Body of pancreas (tissue), 4 donors: Measurements from ENCODE around the gene ABLIM3. TPM values are rescaled to one million over a fixed set of nuclear protein-coding genes. Genes with fewer than 3 reads are reported as not detected.

Experiments
- ATAC-seq: fragments of 150-250 bp; one replicate; pipeline ENCODE4 v1.9.1; 2016
- DNase-seq, 4 donors: peaks; one replicate each; pipeline ENCODE4 v3.0.0-alpha.2; 2019
- H3K27ac ChIP-seq, 4 donors: fragments of 200-600 bp; sonication (generic); 1 replicate in 3 of 4; 2 replicates in 1 of 4; pipeline versions ENCODE4 v1.5.1 to v1.6.1; 2016 to 2019; ENCODE audit warnings: mild to moderate bottlenecking in 1 of 4, mixed read lengths in 1 of 4, moderate library complexity in 1 of 4
- H3K27me3 ChIP-seq, 2 donors: fragments of 200-600 bp; sonication (generic); one replicate each; pipeline ENCODE4 v1.6.0; 2016; ENCODE audit warnings: mild to moderate bottlenecking in 1 of 2
- H3K36me3 ChIP-seq, 2 donors: fragments of 200-600 bp; sonication (generic); replicated peaks in 1 of 2; 2 replicates each; pipeline ENCODE4 v1.5.1; 2016; ENCODE audit warnings: low read depth in 2 of 2; ENCODE audit not compliant: insufficient read depth in 1 of 2
- H3K4me1 ChIP-seq: fragments of 200-600 bp; sonication (generic); one replicate; pipeline ENCODE4 v1.6.0; 2016
- H3K4me3 ChIP-seq, 2 donors: fragments of 200-600 bp; sonication (generic); 1 replicate in 1 of 2; 2 replicates in 1 of 2; pipeline ENCODE4 v1.5.1; 2016 to 2019
- H3K9me3 ChIP-seq, 3 donors: fragments of 200-600 bp; sonication (generic); 1 replicate in 2 of 3; 2 replicates in 1 of 3; pipeline ENCODE4 v1.5.1; 2016
- POLR2A ChIP-seq, 3 donors: fragments of 450-650 bp; IDR thresholded peaks; one replicate each; pipeline ENCODE4 v1.6.1; 2016; ENCODE audit warnings: antibody characterized with exemption in 3 of 3, mild to moderate bottlenecking in 2 of 3
- WGBS, 2 donors: methylation state at CpG; one replicate each; pipeline ENCODE4 v1.1.5; 2017; 5-methylcytosine and 5-hydroxymethylcytosine counted together
- intact Hi-C: fragments of 100-400 bp; cut with DNase I; formaldehyde crosslinking; loops from one replicate; pipeline ENCODE4 v1.15.1; 2023
- total RNA-seq, 2 donors: library from RNA; depleted of rRNA; stranded (reverse); fragments of >200 nt; gene quantifications; one replicate each; pipeline ENCODE4 v1.1.0, GENCODE V29; 2016
- TF ChIP-seq, protein P1 (sequence below), 7 experiments: fragments of 450-650 bp in 4 of 7; fragments of 200-600 bp in 3 of 7; sonication (generic) in 3 of 7; IDR thresholded peaks; one replicate each; pipeline ENCODE4 v1.5.1; 2016 to 2019; ENCODE audit warnings: antibody characterized with exemption in 7 of 7

Gene ABLIM3
- total RNA-seq, 2 donors from 2014 or later = 3.9 to 11.2 TPM

GRCh38 chr5:149215478-149216090 lies 74.3 kb downstream of the ABLIM3 start:
- Histone ChIP-seq H3K4me3 (no peak overlapping the region), H3K4me1 (peaks cover 2% of the 10 kb centered on the region), H3K36me3 (no peaks in the 10 kb centered on the region), H3K27me3 (no peaks in the 10 kb centered on the region), H3K27ac (no peak overlapping the region), H3K9me3 (no peaks in the 10 kb centered on the region)
- DNase-seq = peak in 2 of 4 donors; percentile 30 to 39
- intact Hi-C loops = no loop called here
- WGBS, 2 donors = 69 to 78% methylated on average over 5 of the region's 5 CpGs
- peak; percentile 21 for ATAC-seq
- TF ChIP-seq POLR2A (IDR thresholded peaks at IDR 0.05) = no peak
- TF ChIP-seq, protein P1, sequence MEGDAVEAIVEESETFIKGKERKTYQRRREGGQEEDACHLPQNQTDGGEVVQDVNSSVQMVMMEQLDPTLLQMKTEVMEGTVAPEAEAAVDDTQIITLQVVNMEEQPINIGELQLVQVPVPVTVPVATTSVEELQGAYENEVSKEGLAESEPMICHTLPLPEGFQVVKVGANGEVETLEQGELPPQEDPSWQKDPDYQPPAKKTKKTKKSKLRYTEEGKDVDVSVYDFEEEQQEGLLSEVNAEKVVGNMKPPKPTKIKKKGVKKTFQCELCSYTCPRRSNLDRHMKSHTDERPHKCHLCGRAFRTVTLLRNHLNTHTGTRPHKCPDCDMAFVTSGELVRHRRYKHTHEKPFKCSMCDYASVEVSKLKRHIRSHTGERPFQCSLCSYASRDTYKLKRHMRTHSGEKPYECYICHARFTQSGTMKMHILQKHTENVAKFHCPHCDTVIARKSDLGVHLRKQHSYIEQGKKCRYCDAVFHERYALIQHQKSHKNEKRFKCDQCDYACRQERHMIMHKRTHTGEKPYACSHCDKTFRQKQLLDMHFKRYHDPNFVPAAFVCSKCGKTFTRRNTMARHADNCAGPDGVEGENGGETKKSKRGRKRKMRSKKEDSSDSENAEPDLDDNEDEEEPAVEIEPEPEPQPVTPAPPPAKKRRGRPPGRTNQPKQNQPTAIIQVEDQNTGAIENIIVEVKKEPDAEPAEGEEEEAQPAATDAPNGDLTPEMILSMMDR (IDR thresholded peaks at IDR 0.05) = no peak

DNA sequence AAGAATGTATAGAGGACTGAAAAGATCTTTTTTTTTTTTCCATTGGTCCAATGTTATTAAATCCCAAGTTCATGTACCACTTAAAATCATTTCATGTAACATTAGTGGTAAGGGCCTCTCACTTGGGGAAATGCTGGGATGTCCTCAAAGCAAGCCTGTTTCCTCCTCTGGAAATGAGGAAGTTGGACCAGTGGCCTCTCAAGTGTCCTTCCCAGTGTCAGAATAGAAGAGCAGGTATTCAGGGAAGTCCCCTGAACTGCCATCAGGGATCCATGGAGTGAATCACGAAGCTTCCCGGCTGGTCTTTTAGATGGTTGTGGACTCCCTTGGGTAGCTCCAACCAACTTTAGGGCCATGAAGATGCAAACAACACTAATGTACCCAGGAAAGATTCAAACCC lies 75.2 kb downstream of the ABLIM3 start:
- intact Hi-C loops = no loop called here
- DNase-seq = no peak
- 94 to 100% methylated on average over 2 of the region's 2 CpGs for WGBS, 2 donors
- Histone ChIP-seq H3K4me3 (no peak overlapping the region), H3K4me1 (peaks cover 8% of the 10 kb centered on the region), H3K9me3 (no peaks in the 10 kb centered on the region), H3K27ac (no peak overlapping the region), H3K27me3 (no peaks in the 10 kb centered on the region), H3K36me3 (no peaks in the 10 kb centered on the region)
- no peak for TF ChIP-seq POLR2A (IDR thresholded peaks at IDR 0.05)
- TF ChIP-seq, protein P1 (IDR thresholded peaks at IDR 0.05) = no peak
- no peak for ATAC-seq

DNA sequence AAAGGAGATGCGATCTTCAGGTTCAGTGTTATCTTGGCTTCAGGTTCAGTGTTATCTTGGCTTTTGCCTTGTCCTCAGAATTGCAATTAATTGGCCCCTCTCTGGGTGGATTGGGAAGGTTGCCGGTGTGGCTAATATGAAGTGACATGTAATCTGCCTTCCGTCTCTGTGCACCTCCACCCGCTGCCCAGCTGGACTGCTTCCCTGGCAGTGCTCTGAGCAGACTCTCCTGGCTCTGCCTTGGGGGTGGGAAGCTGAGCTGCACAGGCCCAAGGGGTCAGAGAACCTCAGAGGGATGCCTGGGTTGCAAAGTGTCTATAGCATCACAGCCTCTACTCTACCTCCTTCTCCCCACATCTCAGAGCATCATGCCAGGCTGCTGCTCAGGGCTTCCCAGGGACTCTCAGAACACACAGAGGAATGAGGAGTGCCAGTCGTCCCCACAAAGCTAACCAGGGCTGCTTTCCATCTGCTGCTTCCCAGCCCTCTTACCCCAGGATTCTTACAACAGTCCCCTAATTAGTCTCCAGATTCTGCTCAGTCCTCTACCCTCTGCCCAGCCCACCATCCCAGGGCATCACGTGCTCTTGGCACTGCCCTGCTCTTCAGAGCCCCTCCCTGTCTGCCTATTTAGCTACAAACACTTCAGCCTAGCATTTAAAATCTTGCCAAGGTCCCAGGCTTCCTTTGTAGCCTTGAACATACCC lies 76.0 kb downstream of the ABLIM3 start:
- no peaks in the 10 kb centered on the region for H3K27me3 ChIP-seq
- intact Hi-C loops = no loop called here
- DNase-seq = no peak
- WGBS, 2 donors = 62 to 63% methylated on average over 5 to 6 of the region's 6 CpGs
- H3K4me3 ChIP-seq = no peak overlapping the region
- no peak for ATAC-seq
- H3K36me3 ChIP-seq = no peaks in the 10 kb centered on the region
- TF ChIP-seq POLR2A (IDR thresholded peaks at IDR 0.05) = no peak
- TF ChIP-seq, protein P1 (IDR thresholded peaks at IDR 0.05) = no peak
- H3K27ac ChIP-seq = no peak overlapping the region
- no peaks in the 10 kb centered on the region for H3K9me3 ChIP-seq
- peaks cover 8% of the 10 kb centered on the region for H3K4me1 ChIP-seq

GRCh38 chr5:149217803-149218155 lies 76.5 kb downstream of the ABLIM3 start:
- no peak for DNase-seq
- H3K36me3 ChIP-seq = no peaks in the 10 kb centered on the region
- peaks cover 8% of the 10 kb centered on the region for H3K4me1 ChIP-seq
- TF ChIP-seq, protein P1 (IDR thresholded peaks at IDR 0.05) = no peak
- no peak for TF ChIP-seq POLR2A (IDR thresholded peaks at IDR 0.05)
- H3K27ac ChIP-seq = no peak overlapping the region
- intact Hi-C loops = no loop called here
- no peaks in the 10 kb centered on the region for H3K9me3 ChIP-seq
- no peak for ATAC-seq
- 43 to 64% methylated on average over 3 of the region's 3 CpGs for WGBS, 2 donors
- no peaks in the 10 kb centered on the region for H3K27me3 ChIP-seq
- H3K4me3 ChIP-seq = no peak overlapping the region

DNA sequence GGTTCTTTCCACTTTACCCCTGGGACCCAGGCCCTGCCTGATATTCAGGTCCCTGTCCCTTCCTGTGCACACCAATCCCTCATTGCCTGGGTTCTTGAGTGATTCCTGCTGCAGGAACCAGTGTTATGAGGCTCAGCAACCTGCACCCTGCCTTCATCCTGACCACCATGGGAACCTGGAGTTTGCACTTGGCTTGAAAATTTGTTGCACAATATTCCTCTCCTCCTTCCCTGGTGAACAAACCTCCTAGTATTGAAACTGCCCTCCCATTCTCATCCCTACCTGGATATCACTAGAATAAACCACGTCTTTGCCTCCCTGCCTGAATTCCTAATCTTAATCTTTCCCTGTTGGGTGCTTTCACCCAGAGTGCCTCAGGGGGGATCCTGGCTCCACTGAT lies 78.3 kb downstream of the ABLIM3 start:
- Histone ChIP-seq H3K36me3 (no peaks in the 10 kb centered on the region), H3K27ac (no peak overlapping the region), H3K4me1 (peaks cover 8% of the 10 kb centered on the region), H3K27me3 (no peaks in the 10 kb centered on the region), H3K9me3 (no peaks in the 10 kb centered on the region), H3K4me3 (no peak overlapping the region)
- ATAC-seq (no peak), DNase-seq (no peak)
- TF ChIP-seq POLR2A (IDR thresholded peaks at IDR 0.05) = no peak
- TF ChIP-seq, protein P1 (IDR thresholded peaks at IDR 0.05) = no peak
- intact Hi-C loops = no loop called here
- WGBS, 2 donors = 47 to 72% methylated on average over 1 of the region's 1 CpG
